Adrenal gland (tissue), 12 donors: Measurements from ENCODE around the gene PYGL. TPM values are rescaled to one million over a fixed set of nuclear protein-coding genes. Genes with fewer than 3 reads are reported as not detected.

Experiments
- DNase-seq, 7 donors: peaks; one replicate each; pipeline ENCODE4 v3.0.0-alpha.2; 2019 to 2020
- H3K27ac ChIP-seq, 5 donors: fragments of 200-600 bp; sonication (generic) in 4 of 5; 1 replicate in 3 of 5; 2 replicates in 2 of 5; pipeline versions ENCODE4 v1.5.1 to v1.8.0; 2016 to 2020; ENCODE audit warnings: mild to moderate bottlenecking in 1 of 5
- H3K27me3 ChIP-seq: fragments of 200-600 bp; 2 replicates; pipeline ENCODE4 v1.8.0; 2021
- H3K36me3 ChIP-seq, 2 donors: fragments of 200-600 bp; replicated peaks in 1 of 2; 1 replicate in 1 of 2; 2 replicates in 1 of 2; pipeline versions ENCODE4 v1.5.1 to v1.8.0; 2018 to 2022
- H3K4me1 ChIP-seq, 2 donors: fragments of 200-600 bp; replicated peaks in 1 of 2; 1 replicate in 1 of 2; 2 replicates in 1 of 2; pipeline versions ENCODE4 v1.5.1 to v1.8.0; 2018 to 2021
- H3K4me3 ChIP-seq, 4 donors: fragments of 200-600 bp; sonication (generic) in 3 of 4; one replicate each; pipeline ENCODE4 v1.5.1; 2016 to 2018
- H3K9me3 ChIP-seq, 3 donors: fragments of 200-600 bp; sonication (generic) in 1 of 3; replicated peaks in 1 of 3; 1 replicate in 2 of 3; 2 replicates in 1 of 3; pipeline versions ENCODE4 v1.5.1 to v1.8.0; 2016 to 2021
- CTCF ChIP-seq, 6 experiments: fragments of 450-650 bp in 4 of 6; fragments of 200-600 bp in 2 of 6; sonication (generic) in 1 of 6; IDR thresholded peaks; 1 replicate in 5 of 6; 2 replicates in 1 of 6; pipeline versions ENCODE4 v1.5.1 to v1.8.0; 2016 to 2021; ENCODE audit warnings: antibody characterized with exemption in 6 of 6, mild to moderate bottlenecking in 2 of 6, moderate library complexity in 1 of 6
- POLR2A ChIP-seq, 2 donors: fragments of 450-650 bp; IDR thresholded peaks; one replicate each; pipeline ENCODE4 v1.6.1; 2017; ENCODE audit warnings: antibody characterized with exemption in 2 of 2, mild to moderate bottlenecking in 2 of 2, moderate library complexity in 1 of 2
- WGBS, 4 donors: extraction: QIAGEN DNeasy Blood & Tissue Kit in 2 of 4; methylation state at CpG; one replicate each; pipeline versions ENCODE4 v1.1.5 to v1.1.7; 2013 to 2017; 5-methylcytosine and 5-hydroxymethylcytosine counted together
- intact Hi-C, 2 donors: fragments of 100-400 bp; cut with DNase I; formaldehyde crosslinking; loops; one replicate each; pipeline versions ENCODE4 v1.14.1 to v1.15.0; 2022 to 2023
- polyA plus RNA-seq, 3 donors: library from polyadenylated mRNA; stranded (reverse); fragments of 200-250 nt in 2 of 3; fragments of 350-450 nt in 1 of 3; fragmentation: Illumina TruSeq in 1 of 3; extraction: RNeasy Lipid Tissue Mini Kit (QIAGEN cat#74804) in 1 of 3; gene quantifications; one replicate each; pipeline ENCODE4 v1.2.3, GENCODE V29; 2013 to 2014
- total RNA-seq, 9 donors: library from RNA; depleted of rRNA in 4 of 9; stranded (reverse); fragments of >200 nt in 4 of 9; fragments of 120-200 nt in 1 of 9; fragmentation: NEBNext Ultra II Directional in 1 of 9; extraction: Animal tissue kit (Norgen Biotek cat#: 25700) in 1 of 9; gene quantifications; one replicate each; pipeline versions ENCODE4 v1.1.0 to v1.2.4, GENCODE V29; 2013 to 2023
- donor health status: healthy with polysubstance abuse.
- donor health status: Bipolar disorder and iron deficiency.
- donor health status: DM: yes; HTN: yes; CAD: no.
- donor health status: DM: no; HTN: no; CAD: no.
- donor health status: DM: no; HTN: no; CAD: no.
- donor health status: DM: yes; HTN: yes; CAD: no.

Gene PYGL
- total and polyA plus RNA-seq, 12 donors: 7.3 to 77.0 (median 41.8) TPM

- H3K27ac ChIP-seq: no peak overlapping the region
- no peaks in the 10 kb centered on the region for H3K4me1 ChIP-seq
- DNase-seq: no peak
- H3K27me3 ChIP-seq: no peaks in the 10 kb centered on the region
- intact Hi-C loops: no loop called here
- no peak overlapping the region for H3K4me3 ChIP-seq
- no peaks in the 10 kb centered on the region for H3K36me3 ChIP-seq
- no peaks in the 10 kb centered on the region for H3K9me3 ChIP-seq
- TF ChIP-seq CTCF (IDR thresholded peaks at IDR 0.05) (no peak), POLR2A (IDR thresholded peaks at IDR 0.05) (no peak)
- WGBS, 4 donors: 69 to 88% (median 82%) methylated on average over 2 of the region's 2 CpGs
These were observed 39.9 kb upstream of the PYGL start for GRCh38 chr14:50984036-50984710.

GRCh38 chr14:50979941-50980850 lies 35.9 kb upstream of the PYGL start:
- no peak for DNase-seq
- TF ChIP-seq CTCF (IDR thresholded peaks at IDR 0.05): no peak
- TF ChIP-seq POLR2A (IDR thresholded peaks at IDR 0.05): no peak
- no peak overlapping the region for H3K27ac ChIP-seq
- no peak overlapping the region for H3K4me3 ChIP-seq
- H3K36me3 ChIP-seq: no peaks in the 10 kb centered on the region
- intact Hi-C loops: no loop called here
- no peaks in the 10 kb centered on the region for H3K27me3 ChIP-seq
- H3K4me1 ChIP-seq: no peaks in the 10 kb centered on the region
- no peaks in the 10 kb centered on the region for H3K9me3 ChIP-seq
- 74 to 81% (median 78%) methylated on average over 5 of the region's 5 CpGs for WGBS, 4 donors

- TF ChIP-seq POLR2A (IDR thresholded peaks at IDR 0.05): no peak
- no peak for TF ChIP-seq CTCF (IDR thresholded peaks at IDR 0.05)
- DNase-seq: no peak
These were observed 34.6 kb upstream of the PYGL start for GRCh38 chr14:50978888-50979287.

GRCh38 chr14:50978529-50978871 lies 34.2 kb upstream of the PYGL start:
- WGBS, 4 donors: 95 to 98% (median 96%) methylated on average over 3 of the region's 3 CpGs
- intact Hi-C loops: no loop called here
- no peak for TF ChIP-seq CTCF (IDR thresholded peaks at IDR 0.05)
- no peak for TF ChIP-seq POLR2A (IDR thresholded peaks at IDR 0.05)

More at GRCh38 chr14:50978888-50979287, 34.6 kb upstream of the PYGL start:
- Histone ChIP-seq H3K27ac (no peak overlapping the region), H3K4me1 (no peaks in the 10 kb centered on the region), H3K9me3 (no peaks in the 10 kb centered on the region), H3K27me3 (no peaks in the 10 kb centered on the region), H3K36me3 (no peaks in the 10 kb centered on the region), H3K4me3 (no peak overlapping the region)
- intact Hi-C loops: no loop called here
- WGBS, 4 donors: 82 to 92% (median 90%) methylated on average over 4 of the region's 4 CpGs

More at GRCh38 chr14:50978529-50978871, 34.2 kb upstream of the PYGL start:
- no peak overlapping the region for H3K27ac ChIP-seq
- DNase-seq: no peak
- no peaks in the 10 kb centered on the region for H3K4me1 ChIP-seq
- no peaks in the 10 kb centered on the region for H3K27me3 ChIP-seq
- no peaks in the 10 kb centered on the region for H3K36me3 ChIP-seq
- H3K4me3 ChIP-seq: no peak overlapping the region
- H3K9me3 ChIP-seq: no peaks in the 10 kb centered on the region
